Measurements from ENCODE around the gene SASH1. TPM values are rescaled to one million over a fixed set of nuclear protein-coding genes. Genes with fewer than 3 reads are reported as not detected.

SASH1 gene
- total RNA-seq, 1 experiment from 2014 or later = 11.7 TPM

GRCh38 chr6:148383658-148384368, 41.2 kb downstream of the SASH1 start:
- no TSS peak for BruUV-seq (replicated peaks)
- no peaks in the 10 kb centered on the region for H3K9me3 ChIP-seq (ENCODE audit: control insufficient read depth in 1 of 2, insufficient read depth in 1 of 2, low read depth in 1 of 2, low read length in 2 of 2)
- H2AFZ ChIP-seq (ENCODE audit: low read depth, low read length, poor library complexity, severe bottlenecking) = no peak overlapping the region
- no peaks in the 10 kb centered on the region for H4K20me1 ChIP-seq (ENCODE audit: insufficient read depth)
- TF ChIP-seq SIN3A (IDR thresholded peaks at IDR 0.05; ENCODE audit: low read depth) = no peak
- TF ChIP-seq ZFX (IDR thresholded peaks at IDR 0.05) = no peak
- no peak for TF ChIP-seq MAX (IDR thresholded peaks at IDR 0.05)
- TF ChIP-seq REST (IDR thresholded peaks at IDR 0.05; ENCODE audit: low read depth) = no peak
- no peak for TF ChIP-seq ELF1 (IDR thresholded peaks at IDR 0.05; ENCODE audit: borderline replicate concordance, low read depth)
- no peak for TF ChIP-seq CBX3 (IDR thresholded peaks at IDR 0.05; ENCODE audit: low read depth)
- DNase-seq (ENCODE audit: low read depth, low spot score) = no peak
- H3K9me2 ChIP-seq (ENCODE audit: insufficient read depth) = no peaks in the 10 kb centered on the region
- no peaks in the 10 kb centered on the region for H3K27me3 ChIP-seq (ENCODE audit: insufficient read depth, low read length)
- ChIA-PET CTCF (no interaction called here), RAD21 (ENCODE audit: low non-redundant PET in 1 of 2, low total read pairs in 2 of 2, uncharacterized antibody in 2 of 2, unreplicated experiment in 2 of 2) (no interaction called here), POLR2A (no interaction called here)
- no peaks in the 10 kb centered on the region for H3K36me3 ChIP-seq (ENCODE audit: control insufficient read depth in 1 of 2, insufficient read depth in 2 of 2, low read length in 2 of 2)
- no peaks in the 10 kb centered on the region for H3K4me1 ChIP-seq (ENCODE audit: control insufficient read depth in 1 of 2, insufficient read depth in 2 of 2, low read length in 2 of 2)
- no peak for ATAC-seq
- intact Hi-C loops (cut with micrococcal nuclease) = no loop called here
- H3K27ac ChIP-seq (ENCODE audit: low read depth, low read length) = no peak overlapping the region
- no peak overlapping the region for H3K9ac ChIP-seq (ENCODE audit: low read length)
- H3K4me2 ChIP-seq (ENCODE audit: low read length) = no peak overlapping the region
- H3K79me2 ChIP-seq (ENCODE audit: insufficient read depth, low read length) = no peaks in the 10 kb centered on the region
- H3K4me3 ChIP-seq (replicated peaks in 1 of 2; ENCODE audit: low read depth in 1 of 2, low read length in 2 of 2) = no peak overlapping the region

GRCh38 chr6:148385379-148385778, 42.7 kb downstream of the SASH1 start:
- H3K4me1 ChIP-seq (ENCODE audit: control insufficient read depth in 1 of 2, insufficient read depth in 2 of 2, low read length in 2 of 2) = no peaks in the 10 kb centered on the region
- ChIA-PET CTCF (no interaction called here), POLR2A (no interaction called here), RAD21 (ENCODE audit: low non-redundant PET in 1 of 2, low total read pairs in 2 of 2, uncharacterized antibody in 2 of 2, unreplicated experiment in 2 of 2) (no interaction called here)
- H3K27ac ChIP-seq (ENCODE audit: low read depth, low read length) = no peak overlapping the region
- H3K4me2 ChIP-seq (ENCODE audit: low read length) = no peak overlapping the region
- no peak overlapping the region for H3K4me3 ChIP-seq (replicated peaks in 1 of 2; ENCODE audit: low read depth in 1 of 2, low read length in 2 of 2)
- H3K9me3 ChIP-seq (ENCODE audit: control insufficient read depth in 1 of 2, insufficient read depth in 1 of 2, low read depth in 1 of 2, low read length in 2 of 2) = no peaks in the 10 kb centered on the region
- ATAC-seq = no peak
- BruUV-seq (replicated peaks) = no TSS peak
- no peaks in the 10 kb centered on the region for H3K36me3 ChIP-seq (ENCODE audit: control insufficient read depth in 1 of 2, insufficient read depth in 2 of 2, low read length in 2 of 2)
- H2AFZ ChIP-seq (ENCODE audit: low read depth, low read length, poor library complexity, severe bottlenecking) = no peak overlapping the region
- no peaks in the 10 kb centered on the region for H3K27me3 ChIP-seq (ENCODE audit: insufficient read depth, low read length)
- no peaks in the 10 kb centered on the region for H3K79me2 ChIP-seq (ENCODE audit: insufficient read depth, low read length)
- intact Hi-C loops (cut with micrococcal nuclease) = no loop called here
- no peaks in the 10 kb centered on the region for H4K20me1 ChIP-seq (ENCODE audit: insufficient read depth)
- DNase-seq (ENCODE audit: low read depth, low spot score) = no peak
- H3K9me2 ChIP-seq (ENCODE audit: insufficient read depth) = no peaks in the 10 kb centered on the region
- no peak overlapping the region for H3K9ac ChIP-seq (ENCODE audit: low read length)
- no peak for TF ChIP-seq EZH2 (IDR thresholded peaks at IDR 0.05)
- TF ChIP-seq ATF3 (IDR thresholded peaks at IDR 0.05) = no peak
- no peak for TF ChIP-seq ZNF274 (IDR thresholded peaks at IDR 0.05; ENCODE audit: low read depth, low read length)
- TF ChIP-seq ZBTB33 (IDR thresholded peaks at IDR 0.05; ENCODE audit: extremely low read depth, insufficient replicate concordance, low read length) = no peak
- no peak for TF ChIP-seq ZFX (IDR thresholded peaks at IDR 0.05)
